ENCODE data around the gene AFAP1. TPM values are rescaled to one million over a fixed set of nuclear protein-coding genes. Genes with fewer than 3 reads are reported as not detected.

Gene AFAP1
- total and polyA plus RNA-seq, 2 donors from 2014 or later = 2.6 to 26.3 TPM

- Histone ChIP-seq H3K36me3 (ENCODE audit: control insufficient read depth in 2 of 3, insufficient read depth in 3 of 3, low read length in 3 of 3) (no peaks in the 10 kb centered on the region), H3K4me3 (ENCODE audit: low read length in 3 of 3) (no peak overlapping the region), H3K9ac (ENCODE audit: low read length in 3 of 3) (no peak overlapping the region), H3K27ac (ENCODE audit: low read depth in 2 of 2, low read length in 2 of 2) (no peak overlapping the region), H3K9me3 (ENCODE audit: control insufficient read depth in 2 of 3, insufficient read depth in 1 of 3, low read length in 3 of 3) (no peaks in the 10 kb centered on the region), H3K27me3 (ENCODE audit: control insufficient read depth, insufficient read depth, low read length) (no peaks in the 10 kb centered on the region), H3K4me1 (ENCODE audit: control insufficient read depth in 2 of 3, insufficient read depth in 2 of 3, low read depth in 1 of 3, low read length in 3 of 3) (no peaks in the 10 kb centered on the region)
- DNase-seq = no peak
- intact Hi-C loops (cut with DNase I) = no loop called here
- FAIRE-seq = no peak
- TF ChIP-seq CTCF (IDR thresholded peaks at IDR 0.05; ENCODE audit: borderline replicate concordance, extremely low read depth, insufficient read depth) = no peak
Measured at GRCh38 chr4:7735395-7735794, 204.3 kb downstream of the AFAP1 start.

GRCh38 chr4:7734651-7735260, 204.9 kb downstream of the AFAP1 start:
- no peak for FAIRE-seq
- intact Hi-C loops (cut with DNase I) = no loop called here

GRCh38 chr4:7733801-7734650, 205.6 kb downstream of the AFAP1 start:
- Histone ChIP-seq H3K36me3 (ENCODE audit: control insufficient read depth in 2 of 3, insufficient read depth in 3 of 3, low read length in 3 of 3) (no peaks in the 10 kb centered on the region), H3K27ac (ENCODE audit: low read depth in 2 of 2, low read length in 2 of 2) (no peak overlapping the region), H3K4me1 (ENCODE audit: control insufficient read depth in 2 of 3, insufficient read depth in 2 of 3, low read depth in 1 of 3, low read length in 3 of 3) (no peaks in the 10 kb centered on the region), H3K27me3 (ENCODE audit: control insufficient read depth, insufficient read depth, low read length) (no peaks in the 10 kb centered on the region), H3K9me3 (ENCODE audit: control insufficient read depth in 2 of 3, insufficient read depth in 1 of 3, low read length in 3 of 3) (no peaks in the 10 kb centered on the region), H3K4me3 (ENCODE audit: low read length in 3 of 3) (no peak overlapping the region), H3K9ac (ENCODE audit: low read length in 3 of 3) (no peak overlapping the region)
- DNase-seq (peak in 1 of 5 donors; percentile 65), FAIRE-seq (no peak)
- intact Hi-C loops (cut with DNase I) = no loop called here
- no peak for TF ChIP-seq CTCF (IDR thresholded peaks at IDR 0.05; ENCODE audit: borderline replicate concordance, extremely low read depth, insufficient read depth)

More at GRCh38 chr4:7734651-7735260, 204.9 kb downstream of the AFAP1 start:
- no peak overlapping the region for H3K4me3 ChIP-seq (ENCODE audit: low read length in 3 of 3)
- TF ChIP-seq CTCF (IDR thresholded peaks at IDR 0.05; ENCODE audit: borderline replicate concordance, extremely low read depth, insufficient read depth) = no peak
- no peaks in the 10 kb centered on the region for H3K27me3 ChIP-seq (ENCODE audit: control insufficient read depth, insufficient read depth, low read length)
- H3K36me3 ChIP-seq (ENCODE audit: control insufficient read depth in 2 of 3, insufficient read depth in 3 of 3, low read length in 3 of 3) = no peaks in the 10 kb centered on the region
- no peaks in the 10 kb centered on the region for H3K9me3 ChIP-seq (ENCODE audit: control insufficient read depth in 2 of 3, insufficient read depth in 1 of 3, low read length in 3 of 3)
- H3K27ac ChIP-seq (ENCODE audit: low read depth in 2 of 2, low read length in 2 of 2) = no peak overlapping the region
- H3K9ac ChIP-seq (ENCODE audit: low read length in 3 of 3) = no peak overlapping the region
- peak in 1 of 5 donors; percentile 52 for DNase-seq
- H3K4me1 ChIP-seq (ENCODE audit: control insufficient read depth in 2 of 3, insufficient read depth in 2 of 3, low read depth in 1 of 3, low read length in 3 of 3) = no peaks in the 10 kb centered on the region

All from kidney (tissue), 14 donors.